Nephron progenitor cell (in vitro differentiated cells): ENCODE data around the gene ING1.

Experiments used
- DNase-seq: peaks from one replicate; pipeline ENCODE4 v3.0.0; 2021
- H3K27ac Mint-ChIP-seq: 2 replicates; pipeline ENCODE4 v1.8.0; 2021; ENCODE audit warnings: mild to moderate bottlenecking, moderate library complexity, mixed read lengths
- H3K27me3 Mint-ChIP-seq: 2 replicates; pipeline ENCODE4 v1.8.0; 2021; ENCODE audit warnings: mild to moderate bottlenecking, low read depth, mixed read lengths; ENCODE audit not compliant: poor library complexity
- H3K36me3 Mint-ChIP-seq: 2 replicates; pipeline ENCODE4 v1.8.0; 2021; ENCODE audit warnings: low read depth, mixed read lengths
- H3K4me1 Mint-ChIP-seq: 2 replicates; pipeline ENCODE4 v1.8.0; 2021; ENCODE audit warnings: mixed read lengths
- H3K4me3 Mint-ChIP-seq: 2 replicates; pipeline ENCODE4 v1.8.0; 2021; ENCODE audit warnings: mild to moderate bottlenecking, moderate library complexity, mixed read lengths
- H3K9me3 Mint-ChIP-seq: 2 replicates; pipeline ENCODE4 v1.8.0; 2021; ENCODE audit warnings: mild to moderate bottlenecking, moderate library complexity, mixed read lengths
- TF ChIP-seq, protein P1 (sequence below): fragments of 200-600 bp; sonication (generic); IDR thresholded peaks from 2 replicates; pipeline ENCODE4 v1.5.0; 2021; ENCODE audit warnings: antibody characterized with exemption

ING1 gene

DNA sequence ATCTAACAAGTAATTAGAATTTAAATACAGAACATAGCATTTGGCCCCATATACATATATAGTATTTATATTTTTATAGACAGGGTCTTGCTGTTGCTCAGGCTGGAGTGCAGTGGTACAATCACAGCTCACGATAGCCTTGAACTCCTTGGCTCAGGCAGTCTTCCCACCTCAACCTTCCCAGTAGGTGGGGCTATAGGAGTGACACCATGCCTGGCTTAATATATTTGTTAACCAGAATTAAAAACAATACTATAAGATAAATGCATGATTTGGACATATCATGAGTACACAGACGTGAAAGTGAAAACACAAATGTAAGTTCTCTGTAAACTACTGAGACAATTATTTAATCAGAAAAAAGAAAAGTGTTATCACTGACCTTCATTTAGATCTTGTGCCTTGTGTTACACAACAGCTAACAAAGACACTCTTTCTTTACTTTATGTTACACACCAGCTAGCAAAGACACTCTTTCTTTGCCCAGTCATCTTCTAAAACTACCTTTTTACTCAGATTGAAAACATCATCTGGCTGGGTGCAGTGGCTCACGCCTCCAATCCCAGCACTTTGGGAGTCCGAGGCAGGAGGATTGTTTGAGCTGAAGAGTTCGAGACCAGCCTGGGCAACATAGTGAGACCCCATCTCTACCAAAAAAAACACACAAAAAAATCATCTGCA is 30.2 kb upstream of the ING1 start:
- H3K27ac Mint-ChIP-seq, result no peak overlapping the region
- no peaks in the 10 kb centered on the region for H3K27me3 Mint-ChIP-seq
- H3K36me3 Mint-ChIP-seq, result peaks cover 49% of the 10 kb centered on the region
- no peak for DNase-seq
- no peaks in the 10 kb centered on the region for H3K9me3 Mint-ChIP-seq
- TF ChIP-seq, protein P1, sequence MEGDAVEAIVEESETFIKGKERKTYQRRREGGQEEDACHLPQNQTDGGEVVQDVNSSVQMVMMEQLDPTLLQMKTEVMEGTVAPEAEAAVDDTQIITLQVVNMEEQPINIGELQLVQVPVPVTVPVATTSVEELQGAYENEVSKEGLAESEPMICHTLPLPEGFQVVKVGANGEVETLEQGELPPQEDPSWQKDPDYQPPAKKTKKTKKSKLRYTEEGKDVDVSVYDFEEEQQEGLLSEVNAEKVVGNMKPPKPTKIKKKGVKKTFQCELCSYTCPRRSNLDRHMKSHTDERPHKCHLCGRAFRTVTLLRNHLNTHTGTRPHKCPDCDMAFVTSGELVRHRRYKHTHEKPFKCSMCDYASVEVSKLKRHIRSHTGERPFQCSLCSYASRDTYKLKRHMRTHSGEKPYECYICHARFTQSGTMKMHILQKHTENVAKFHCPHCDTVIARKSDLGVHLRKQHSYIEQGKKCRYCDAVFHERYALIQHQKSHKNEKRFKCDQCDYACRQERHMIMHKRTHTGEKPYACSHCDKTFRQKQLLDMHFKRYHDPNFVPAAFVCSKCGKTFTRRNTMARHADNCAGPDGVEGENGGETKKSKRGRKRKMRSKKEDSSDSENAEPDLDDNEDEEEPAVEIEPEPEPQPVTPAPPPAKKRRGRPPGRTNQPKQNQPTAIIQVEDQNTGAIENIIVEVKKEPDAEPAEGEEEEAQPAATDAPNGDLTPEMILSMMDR, result peak; percentile 15
- no peak overlapping the region for H3K4me3 Mint-ChIP-seq
- peaks cover 7% of the 10 kb centered on the region for H3K4me1 Mint-ChIP-seq

- H3K4me1 Mint-ChIP-seq, result peaks cover 12% of the 10 kb centered on the region
- no peaks in the 10 kb centered on the region for H3K27me3 Mint-ChIP-seq
- H3K27ac Mint-ChIP-seq, result no peak overlapping the region
- H3K4me3 Mint-ChIP-seq, result no peak overlapping the region
- DNase-seq, result no peak
- H3K36me3 Mint-ChIP-seq, result peaks cover 47% of the 10 kb centered on the region
- H3K9me3 Mint-ChIP-seq, result no peaks in the 10 kb centered on the region
- TF ChIP-seq, protein P1, result no peak
Measured at GRCh38 chr13:110683921-110684320, 29.6 kb upstream of the ING1 start.

GRCh38 chr13:110684388-110685056 is 29.0 kb upstream of the ING1 start:
- H3K27me3 Mint-ChIP-seq, result no peaks in the 10 kb centered on the region

GRCh38 chr13:110685305-110686020 is 28.0 kb upstream of the ING1 start:
- peaks cover 52% of the 10 kb centered on the region for H3K36me3 Mint-ChIP-seq
- no peaks in the 10 kb centered on the region for H3K27me3 Mint-ChIP-seq
- H3K9me3 Mint-ChIP-seq, result no peaks in the 10 kb centered on the region
- no peak for DNase-seq
- H3K27ac Mint-ChIP-seq, result peak overlapping the region; percentile 89
- H3K4me3 Mint-ChIP-seq, result no peak overlapping the region
- TF ChIP-seq, protein P1, result no peak
- peaks cover 19% of the 10 kb centered on the region for H3K4me1 Mint-ChIP-seq

More at GRCh38 chr13:110684388-110685056, 29.0 kb upstream of the ING1 start:
- H3K4me3 Mint-ChIP-seq, result no peak overlapping the region
- no peaks in the 10 kb centered on the region for H3K9me3 Mint-ChIP-seq
- no peak overlapping the region for H3K27ac Mint-ChIP-seq
- peaks cover 48% of the 10 kb centered on the region for H3K36me3 Mint-ChIP-seq
- no peak for DNase-seq
- TF ChIP-seq, protein P1, result no peak
- H3K4me1 Mint-ChIP-seq, result peaks cover 16% of the 10 kb centered on the region

DNA sequence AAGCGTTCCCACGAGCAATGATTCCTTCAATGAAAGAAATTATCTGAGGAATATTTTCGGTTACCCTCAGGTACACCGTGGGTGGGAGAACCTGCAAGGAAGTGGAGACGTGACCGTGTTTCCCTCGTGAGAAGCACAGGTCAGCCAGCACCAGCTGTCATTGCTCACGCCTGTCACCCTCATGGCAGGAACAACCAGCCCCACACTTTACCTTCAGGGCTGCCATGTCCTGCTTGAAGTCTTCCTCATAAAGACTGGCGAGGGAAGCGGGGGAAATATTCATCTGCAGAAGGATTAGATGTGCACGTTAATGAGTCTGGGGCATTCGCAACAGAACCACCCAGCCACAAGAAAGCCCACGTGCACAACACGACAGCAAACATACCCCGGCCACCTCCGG is 25.8 kb upstream of the ING1 start:
- H3K36me3 Mint-ChIP-seq, result peaks cover 46% of the 10 kb centered on the region
- no peaks in the 10 kb centered on the region for H3K27me3 Mint-ChIP-seq
- peaks cover 19% of the 10 kb centered on the region for H3K4me1 Mint-ChIP-seq
- no peak overlapping the region for H3K4me3 Mint-ChIP-seq
- no peak for DNase-seq
- H3K9me3 Mint-ChIP-seq, result no peaks in the 10 kb centered on the region
- no peak overlapping the region for H3K27ac Mint-ChIP-seq
- TF ChIP-seq, protein P1, result no peak
